Stimulated activated CD8-positive, alpha-beta memory T cell treated with anti-CD3 and anti-CD28 coated beads, Interleukin-7, amount 100 ng/mL, for 24 hours (primary cell): Measurements from ENCODE around the gene SF3B4.

Experiments
- DNase-seq: peaks from one replicate; pipeline ENCODE4 v3.0.0-alpha.2; 2020; ENCODE audit warnings: low read depth

Gene SF3B4

GRCh38 chr1:149932474-149932873 lies 4.9 kb upstream of the SF3B4 start:
- no peak for DNase-seq

GRCh38 chr1:149931212-149931790 lies 3.7 kb upstream of the SF3B4 start:
- DNase-seq, result no peak

- no peak for DNase-seq
These were observed 2.3 kb upstream of the SF3B4 start for GRCh38 chr1:149929856-149930255.

- no peak for DNase-seq
These were observed 760 bp upstream of the SF3B4 start for GRCh38 chr1:149928401-149928724.

GRCh38 chr1:149927056-149927562 lies 494 bp downstream of the SF3B4 start:
- DNase-seq, result no peak

DNA sequence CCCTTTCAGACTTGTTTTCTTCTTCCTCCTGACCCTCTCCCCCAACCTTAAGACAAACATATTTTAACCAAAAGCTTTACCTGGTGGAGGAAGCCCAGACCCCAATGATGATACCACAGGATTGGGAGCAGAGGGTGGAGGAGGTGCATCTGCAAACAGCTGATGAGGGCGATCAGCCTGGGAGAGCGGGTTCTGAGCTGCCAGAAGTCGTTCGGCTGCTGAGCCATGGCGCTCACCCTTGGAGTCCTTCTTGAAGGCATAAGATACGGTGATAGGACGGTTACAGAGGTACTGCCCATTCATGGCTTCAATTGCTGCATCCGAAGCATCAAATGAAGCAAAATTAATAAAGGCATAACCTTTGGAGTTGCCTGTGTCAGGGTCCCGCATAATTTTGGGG lies 1.3 kb downstream of the SF3B4 start:
- no peak for DNase-seq

DNA sequence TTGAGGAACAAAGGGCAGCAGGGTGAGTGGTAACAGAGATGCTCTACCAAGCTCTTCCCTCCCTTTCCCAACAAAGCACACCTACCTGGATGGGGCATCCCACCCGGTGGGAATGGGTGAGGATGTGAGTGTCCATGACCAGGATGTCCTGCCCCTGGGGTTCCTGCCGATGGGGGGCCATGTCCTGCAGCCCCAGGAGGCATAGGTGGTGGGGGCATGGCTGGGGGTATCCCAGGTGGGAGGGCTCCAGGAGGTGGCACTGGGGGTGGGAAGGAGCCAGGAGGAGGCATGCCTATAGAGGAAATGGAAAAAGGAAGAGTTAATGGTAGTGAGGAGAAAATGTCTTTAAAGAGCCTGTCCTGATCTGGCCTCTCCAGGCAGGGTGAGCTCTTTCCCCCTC lies 1.9 kb downstream of the SF3B4 start:
- DNase-seq, result no peak

DNA sequence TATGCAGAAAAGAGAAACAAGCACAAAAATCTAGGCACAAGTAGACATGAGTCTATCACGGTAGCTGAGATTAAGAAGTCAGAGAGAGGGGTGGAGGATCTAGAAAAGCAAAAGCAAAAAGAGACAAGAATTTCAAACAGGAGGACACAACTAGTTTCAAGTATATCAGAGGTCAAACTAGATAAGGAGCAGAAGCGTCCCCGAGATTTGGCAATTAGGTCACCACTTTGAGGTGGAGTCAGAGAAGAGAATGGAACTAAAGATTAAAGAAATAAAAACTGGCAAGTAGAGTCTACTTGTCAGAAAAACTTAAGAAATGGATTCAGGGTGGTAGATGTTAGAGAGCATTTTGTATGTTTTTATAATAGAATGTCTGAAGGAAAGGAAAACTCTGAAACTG lies 2.3 kb downstream of the SF3B4 start:
- DNase-seq, result no peak

- DNase-seq, result no peak
These were observed 4.0 kb downstream of the SF3B4 start for GRCh38 chr1:149923626-149924025.

DNA sequence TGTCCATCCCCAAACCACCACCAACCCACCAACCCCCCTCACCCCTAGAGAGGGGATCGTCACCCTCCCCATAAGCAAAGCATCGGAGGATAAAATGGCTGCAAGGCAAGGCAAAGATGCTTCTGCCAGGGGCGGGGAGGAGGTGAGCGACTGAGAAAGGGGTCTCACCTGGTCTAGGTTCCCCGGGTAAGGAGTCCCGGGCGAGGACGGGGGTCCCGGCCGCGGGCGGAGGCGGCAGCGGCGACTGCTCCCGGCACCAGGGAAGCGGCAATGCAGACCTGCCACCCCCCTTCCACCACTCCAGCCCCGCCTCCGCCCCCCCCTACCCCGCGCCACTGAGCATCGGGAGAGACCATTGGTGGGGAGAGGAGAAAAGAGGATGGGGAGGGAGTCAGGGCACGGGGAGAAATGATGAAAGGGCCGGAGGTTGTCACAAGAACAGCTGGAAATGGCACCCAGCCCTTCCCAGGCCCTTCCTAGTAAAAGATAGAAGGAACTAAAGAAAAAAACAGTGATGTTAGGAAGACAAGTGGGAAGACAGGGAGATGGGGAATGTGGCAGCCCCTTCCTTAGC lies 9.9 kb downstream of the SF3B4 start, which contains the start of gene SV2A:
TSS of gene SV2A (minus strand) at position 274 of the 574 bp plus-strand sequence. CDS start 4,004 bp downstream, outside the sequence.
- peak; percentile 14 for DNase-seq

GRCh38 chr1:149916898-149917252 lies 10.7 kb downstream of the SF3B4 start:
- DNase-seq, result no peak

GRCh38 chr1:149916193-149916897 lies 11.3 kb downstream of the SF3B4 start:
- no peak for DNase-seq

GRCh38 chr1:149915429-149916192 lies 12.0 kb downstream of the SF3B4 start:
- no peak for DNase-seq

DNA sequence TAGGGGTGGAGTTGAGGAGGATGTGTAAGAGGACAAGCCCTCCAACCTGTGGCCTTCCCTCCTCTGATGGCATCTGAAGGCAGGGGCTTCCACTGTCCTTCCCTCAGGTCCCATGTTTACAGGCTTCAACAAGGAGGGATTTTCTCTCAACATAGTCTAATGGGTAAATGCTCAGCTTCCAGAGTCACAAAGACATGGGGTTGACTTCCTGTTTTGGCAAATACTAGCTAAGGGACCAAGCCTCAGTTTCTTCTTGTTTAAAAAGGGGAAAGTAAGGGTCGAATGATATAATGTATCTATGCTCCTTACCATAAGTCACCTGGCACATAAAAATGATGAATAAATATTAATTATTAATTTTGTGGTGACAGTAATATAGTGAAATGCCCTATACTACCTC lies 13.1 kb downstream of the SF3B4 start:
- DNase-seq, result no peak

GRCh38 chr1:149906570-149907075 lies 21.0 kb downstream of the SF3B4 start:
- no peak for DNase-seq

- no peak for DNase-seq
These were observed 23.6 kb downstream of the SF3B4 start for GRCh38 chr1:149903836-149904491.

DNA sequence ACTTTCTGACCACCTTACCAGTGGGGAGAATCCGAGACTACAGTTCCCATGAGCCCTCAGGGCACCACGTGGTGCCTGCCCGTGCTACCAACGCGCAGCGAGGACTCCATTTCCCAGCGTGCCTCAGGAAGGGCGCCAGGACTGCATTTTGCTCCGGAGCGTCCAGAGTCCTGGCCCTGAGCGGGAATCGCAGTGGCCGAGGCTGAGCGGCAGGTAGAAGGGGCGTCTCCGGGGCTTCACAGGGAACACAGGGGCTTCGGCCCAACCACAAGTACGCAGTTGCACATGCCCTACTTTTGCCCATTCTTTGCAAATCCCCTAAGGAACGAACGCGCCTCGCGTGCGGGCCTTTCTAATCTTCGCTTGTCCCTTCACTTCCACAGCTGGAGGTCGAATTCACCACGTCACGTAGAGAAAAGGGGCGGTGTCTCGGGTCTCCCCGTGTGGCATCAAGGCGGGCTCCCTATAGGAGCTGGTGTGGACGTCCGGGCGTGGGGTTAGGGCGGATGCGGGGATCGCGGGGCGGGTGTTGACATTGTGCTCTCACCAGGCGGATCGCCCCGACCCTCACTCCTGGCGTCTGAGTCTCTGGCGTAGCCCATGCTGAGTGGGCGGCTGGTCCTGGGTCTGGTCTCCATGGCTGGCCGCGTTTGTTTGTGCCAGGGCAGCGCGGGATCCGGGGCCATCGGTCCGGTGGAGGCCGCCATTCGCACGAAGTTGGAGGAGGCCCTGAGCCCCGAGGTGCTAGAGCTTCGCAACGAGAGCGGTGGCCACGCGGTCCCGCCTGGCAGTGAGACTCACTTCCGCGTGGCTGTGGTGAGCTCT lies 27.9 kb downstream of the SF3B4 start, which contains the start of gene BOLA1:
TSS of gene BOLA1 (plus strand) at position 109 of the 825 bp plus-strand sequence. CDS start at position 601, 492 bp downstream.
- peak; percentile 60 for DNase-seq

DNA sequence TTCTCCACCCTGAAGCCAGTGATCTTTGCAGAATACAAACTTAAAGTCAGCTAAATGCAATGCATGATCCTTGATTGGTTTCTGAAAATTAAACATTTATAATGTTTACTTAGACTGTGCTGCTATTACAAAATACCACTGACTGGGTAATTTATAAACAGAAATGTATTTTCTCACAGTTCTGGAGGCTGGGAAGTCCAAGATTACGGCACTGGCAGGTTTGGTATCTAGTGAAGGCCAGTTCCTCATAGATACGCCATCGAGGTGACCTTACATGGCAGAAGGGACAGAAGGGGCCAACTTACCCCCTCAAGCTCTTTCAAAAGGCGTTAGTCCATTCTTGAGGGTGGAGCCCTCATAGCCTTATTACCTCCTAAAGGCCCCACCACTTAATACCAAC lies 31.0 kb downstream of the SF3B4 start:
- no peak for DNase-seq

- DNase-seq, result no peak
These were observed 38.7 kb downstream of the SF3B4 start for GRCh38 chr1:149888999-149889289.

DNA sequence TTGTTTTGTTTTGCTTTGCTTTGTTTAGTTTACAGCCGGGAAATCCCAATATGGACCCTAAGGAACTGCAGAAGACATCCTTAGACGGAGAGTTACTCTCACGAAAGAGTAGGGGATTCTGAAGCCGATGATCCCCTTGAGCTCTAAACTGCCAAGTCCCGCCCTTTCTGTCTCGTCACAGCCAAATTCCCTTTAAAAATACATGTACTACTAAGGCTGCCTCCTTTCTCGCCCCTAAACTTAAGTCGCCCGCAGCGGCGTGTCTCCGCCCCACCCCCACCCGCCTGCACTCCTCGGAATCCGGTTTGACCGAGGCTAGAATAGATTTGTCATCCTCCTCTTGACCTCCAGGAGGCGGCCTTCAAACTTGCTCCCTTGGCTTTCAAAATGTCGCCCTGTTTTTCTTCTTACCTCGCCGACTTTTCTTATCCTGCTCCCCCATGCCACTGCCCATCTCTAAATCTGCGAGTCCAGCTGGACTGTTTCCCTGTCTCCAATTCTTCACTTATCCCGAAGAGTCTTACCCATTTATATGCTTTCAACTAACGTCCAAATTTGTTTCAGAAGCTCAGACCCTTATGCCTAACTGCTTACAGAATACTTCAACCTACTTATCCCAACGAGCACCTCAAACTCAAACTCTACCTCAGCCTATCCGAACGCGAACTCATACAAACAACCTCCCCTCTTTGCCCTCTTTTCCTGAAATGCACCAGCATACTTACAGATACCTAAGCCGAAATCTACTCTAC lies 39.2 kb downstream of the SF3B4 start:
- peak; percentile 59 for DNase-seq
